ENCODE results near the gene GMPPB.

Gene GMPPB

DNA sequence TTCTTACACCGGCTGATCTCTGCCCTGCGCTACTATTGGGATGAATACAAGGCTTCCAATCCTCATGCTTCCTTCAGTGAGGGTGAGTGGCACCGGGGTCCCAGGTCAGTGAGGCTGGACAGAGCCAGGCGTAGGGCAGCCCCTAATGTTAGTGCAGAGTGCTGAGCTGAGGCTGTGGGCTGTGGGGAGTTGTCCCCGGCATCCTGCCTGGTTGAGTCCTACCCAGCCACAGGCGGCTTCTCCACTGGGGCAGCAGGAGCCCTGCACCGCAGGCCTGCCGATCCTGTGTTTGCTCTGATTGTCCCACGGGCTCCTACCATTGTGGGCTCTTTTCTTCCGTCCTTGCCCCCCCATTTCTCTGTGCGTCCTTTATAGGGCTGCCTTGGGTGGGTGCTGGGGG lies 21.1 kb downstream of the GMPPB start:
- TF ChIP-seq, protein P1, sequence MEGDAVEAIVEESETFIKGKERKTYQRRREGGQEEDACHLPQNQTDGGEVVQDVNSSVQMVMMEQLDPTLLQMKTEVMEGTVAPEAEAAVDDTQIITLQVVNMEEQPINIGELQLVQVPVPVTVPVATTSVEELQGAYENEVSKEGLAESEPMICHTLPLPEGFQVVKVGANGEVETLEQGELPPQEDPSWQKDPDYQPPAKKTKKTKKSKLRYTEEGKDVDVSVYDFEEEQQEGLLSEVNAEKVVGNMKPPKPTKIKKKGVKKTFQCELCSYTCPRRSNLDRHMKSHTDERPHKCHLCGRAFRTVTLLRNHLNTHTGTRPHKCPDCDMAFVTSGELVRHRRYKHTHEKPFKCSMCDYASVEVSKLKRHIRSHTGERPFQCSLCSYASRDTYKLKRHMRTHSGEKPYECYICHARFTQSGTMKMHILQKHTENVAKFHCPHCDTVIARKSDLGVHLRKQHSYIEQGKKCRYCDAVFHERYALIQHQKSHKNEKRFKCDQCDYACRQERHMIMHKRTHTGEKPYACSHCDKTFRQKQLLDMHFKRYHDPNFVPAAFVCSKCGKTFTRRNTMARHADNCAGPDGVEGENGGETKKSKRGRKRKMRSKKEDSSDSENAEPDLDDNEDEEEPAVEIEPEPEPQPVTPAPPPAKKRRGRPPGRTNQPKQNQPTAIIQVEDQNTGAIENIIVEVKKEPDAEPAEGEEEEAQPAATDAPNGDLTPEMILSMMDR (IDR thresholded peaks at IDR 0.05): no peak

DNA sequence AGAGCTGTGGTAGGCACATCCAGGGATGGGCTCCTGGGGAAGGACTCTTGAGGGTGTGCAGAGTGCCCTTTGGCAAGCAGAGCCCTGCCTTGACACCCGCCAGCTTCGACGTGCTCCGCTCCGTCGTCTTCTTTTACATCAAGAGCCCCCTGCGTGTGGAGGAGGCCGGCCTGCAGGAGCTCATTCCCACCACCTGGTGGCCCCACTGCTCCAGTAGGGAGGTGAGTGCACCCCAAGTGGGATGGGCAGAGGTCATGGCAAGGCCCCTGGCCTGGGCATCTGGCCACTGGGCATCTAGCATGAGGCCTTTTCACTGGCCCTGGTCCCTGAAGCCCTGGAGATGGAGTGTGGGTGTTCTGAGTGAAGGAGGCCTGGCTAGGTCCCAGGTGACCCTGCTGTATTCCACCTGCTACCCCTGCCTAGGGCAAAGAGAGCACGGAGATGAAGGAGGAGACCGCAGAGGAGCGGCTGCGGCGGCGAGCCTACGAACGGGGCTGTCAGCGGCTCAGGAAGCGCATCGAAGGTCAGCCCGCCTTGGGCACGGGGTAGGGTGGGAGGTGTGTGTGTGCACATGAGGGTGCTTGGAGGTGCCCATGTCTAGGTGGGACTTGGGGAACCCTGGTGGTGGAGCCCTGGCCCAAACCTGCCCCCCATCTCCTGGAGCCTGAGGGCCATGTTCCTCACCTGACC lies 22.2 kb downstream of the GMPPB start:
- TF ChIP-seq, protein P1 (IDR thresholded peaks at IDR 0.05): peak; percentile 52

DNA sequence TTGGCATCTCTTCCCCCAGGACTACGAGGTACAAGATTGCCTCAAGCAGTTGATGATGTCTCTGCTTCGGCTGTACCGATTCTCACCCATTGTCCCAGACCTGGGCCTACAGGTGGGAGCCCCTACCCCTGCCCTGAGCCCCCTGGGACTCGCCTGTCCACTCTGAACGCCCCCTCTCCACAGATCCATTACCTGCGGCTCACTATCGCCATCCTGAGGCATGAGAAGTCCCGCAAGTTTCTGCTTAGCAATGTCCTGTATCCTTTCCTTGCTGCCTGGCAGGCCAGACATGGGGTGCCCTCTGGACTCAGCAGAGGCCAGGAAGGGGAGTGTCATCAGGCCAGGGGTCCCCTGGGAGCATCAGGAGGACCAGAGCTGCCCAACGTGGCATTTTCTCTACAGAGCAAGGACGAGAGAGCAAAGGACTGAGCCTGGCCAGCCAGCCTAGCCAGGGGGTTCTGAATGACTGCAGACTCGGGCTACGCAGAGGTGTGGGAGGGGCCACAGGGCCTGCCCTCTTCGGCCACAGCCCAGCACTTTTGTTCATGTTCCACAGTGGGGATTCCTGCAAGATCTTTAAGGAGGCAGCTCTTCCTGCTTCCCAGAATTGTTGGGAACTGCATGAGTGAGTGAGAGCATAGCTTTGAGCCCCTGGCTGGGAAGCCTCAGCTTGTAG lies 23.2 kb downstream of the GMPPB start:
- TF ChIP-seq, protein P1 (IDR thresholded peaks at IDR 0.05): no peak

DNA sequence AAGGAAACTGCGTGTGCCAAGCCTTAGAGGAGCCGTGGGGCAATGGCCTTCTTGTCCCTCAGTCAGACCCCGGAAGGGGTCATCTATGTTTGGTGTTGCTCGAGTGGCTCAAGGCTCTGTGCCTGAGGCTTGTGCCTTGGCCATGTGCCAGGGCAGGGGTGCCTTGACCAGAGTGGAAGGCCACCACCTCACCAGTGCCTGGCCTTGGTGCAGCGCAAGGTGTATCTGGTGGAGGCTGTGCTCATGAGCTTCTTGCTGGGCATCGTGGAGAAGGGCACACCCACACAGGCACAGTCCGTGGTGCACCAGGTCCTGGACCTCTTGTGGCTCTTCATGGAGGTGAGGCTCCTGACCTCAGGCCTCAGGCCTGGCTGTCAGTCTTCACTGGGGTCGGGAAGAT lies 23.7 kb downstream of the GMPPB start:
- TF ChIP-seq, protein P1 (IDR thresholded peaks at IDR 0.05): no peak

DNA sequence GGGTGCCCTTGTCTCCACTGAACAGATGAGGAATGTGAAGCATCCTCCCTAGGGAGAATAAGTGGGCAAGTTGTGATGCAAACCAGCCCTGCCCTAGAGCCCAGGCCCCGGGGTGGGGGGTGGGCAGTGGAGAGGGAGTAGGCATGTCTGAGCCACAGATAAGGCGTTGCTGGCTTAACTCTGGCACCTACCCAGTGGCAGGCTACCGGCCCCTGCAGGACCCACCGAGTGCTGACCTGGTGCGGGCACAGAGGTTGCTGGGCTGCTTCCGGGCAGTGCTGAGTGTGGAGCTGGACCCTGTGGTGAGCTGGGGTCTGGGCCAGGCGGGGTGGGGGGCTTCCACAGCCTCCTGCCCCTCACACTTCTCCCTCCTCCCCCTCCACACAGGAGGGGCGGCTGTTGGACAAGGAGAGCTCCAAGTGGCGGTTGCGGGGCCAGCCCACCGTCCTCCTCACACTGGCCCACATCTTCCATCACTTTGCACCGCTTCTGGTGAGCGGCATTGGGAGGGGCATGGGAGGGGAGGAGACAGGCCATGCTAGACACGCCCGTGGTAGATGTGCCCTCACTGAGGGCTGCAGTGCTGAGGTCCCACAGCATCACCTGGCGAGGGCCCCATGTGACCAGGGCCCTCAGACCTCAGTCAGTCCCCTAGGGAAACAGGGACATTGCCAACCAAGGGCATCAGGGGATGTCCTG lies 24.3 kb downstream of the GMPPB start:
- TF ChIP-seq, protein P1 (IDR thresholded peaks at IDR 0.05): no peak

DNA sequence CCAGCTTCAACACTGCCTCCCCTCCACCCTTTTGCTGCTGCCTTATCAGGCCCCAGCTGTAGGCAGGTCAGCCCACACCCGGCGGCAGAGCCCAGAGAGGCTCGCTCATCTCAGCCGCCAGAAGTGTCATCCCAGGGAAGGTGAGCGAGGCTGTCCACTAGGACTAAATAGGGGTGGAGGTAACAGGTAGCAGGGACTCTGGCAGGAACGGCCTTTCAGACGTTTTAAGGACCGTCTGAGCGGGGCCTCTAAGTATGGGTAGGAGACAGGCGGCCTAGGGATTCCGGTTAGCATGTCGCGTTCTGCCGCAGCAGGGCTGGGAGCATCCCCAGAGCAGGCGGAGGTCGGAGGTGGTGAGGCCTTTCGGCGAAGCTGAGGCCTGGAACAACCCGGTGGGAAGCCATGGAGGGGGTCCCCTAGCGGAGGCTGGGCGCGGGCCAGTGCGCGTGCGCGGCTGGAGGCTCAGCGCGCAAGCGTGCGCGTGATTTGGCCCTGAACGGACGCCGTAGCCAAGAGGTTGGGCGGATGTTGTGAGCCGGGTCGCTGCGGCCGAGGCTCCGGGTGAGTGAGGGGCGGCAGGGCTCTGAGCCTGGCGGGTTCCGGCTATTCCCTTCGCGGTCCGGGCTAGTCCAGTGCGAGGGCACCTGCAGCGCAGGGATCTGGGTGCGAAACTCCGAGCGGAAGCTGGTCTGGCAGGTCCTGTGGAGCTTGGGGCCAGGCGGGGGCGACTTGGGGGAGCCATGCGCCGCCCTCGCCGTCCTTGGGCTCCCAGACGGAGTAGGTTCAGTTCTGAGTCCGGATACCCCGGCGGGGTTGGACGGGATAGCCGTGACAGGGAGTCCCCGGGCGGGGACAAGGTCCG lies 34.5 kb downstream of the GMPPB start, which contains the start of the genes MST1 and RNF123:
Gene MST1, minus strand, starts transcription at position 429 of the 862 bp plus-strand sequence. CDS start 783 bp downstream, outside the sequence.
Gene RNF123, plus strand, starts transcription at position 512 of the 862 bp plus-strand sequence. CDS start 1,609 bp downstream, outside the sequence.
- TF ChIP-seq, protein P1 (IDR thresholded peaks at IDR 0.05): no peak

DNA sequence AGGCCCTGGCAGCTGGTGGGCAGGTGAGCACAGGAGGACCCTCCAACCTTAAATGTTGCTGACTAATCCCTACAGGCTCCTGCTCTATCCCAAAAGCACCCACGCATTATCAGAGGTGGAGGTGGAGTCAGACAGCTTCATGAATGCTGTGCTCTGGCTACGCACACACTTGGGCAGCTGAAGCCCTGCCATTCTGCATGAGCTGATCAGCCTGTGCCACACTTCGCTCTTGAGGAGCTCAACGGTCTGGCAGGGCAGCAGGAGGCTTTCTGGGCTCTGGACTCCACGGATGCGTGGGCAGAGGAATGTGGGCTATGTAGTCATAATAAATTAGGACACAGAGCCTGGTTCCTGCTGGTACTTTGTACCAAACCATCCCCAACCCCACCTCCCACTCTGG lies 40.6 kb downstream of the GMPPB start:
- TF ChIP-seq, protein P1 (IDR thresholded peaks at IDR 0.05): no peak

All from LNCAP (cell line).